ENCODE results near the gene SLAMF7. TPM values are rescaled to one million over a fixed set of nuclear protein-coding genes. Genes with fewer than 3 reads are reported as not detected.
"Not testable (repeated sequence)": the region's sequence is repeated elsewhere in the genome, so short reads cannot be mapped to it uniquely, and the experiment has no call there.

Gene SLAMF7
- total RNA-seq (not detected in 2 replicates), polyA plus RNA-seq (not detected in 2 replicates), polyA minus RNA-seq (not detected in 2 replicates), Bru-seq, nascent RNA (not detected), BruChase-seq, experiment 1, labeled RNA remaining after a 6-hour chase (not detected), BruChase-seq, experiment 2, labeled RNA remaining after a 2-hour chase (not detected)
- not detected in 2 replicates for polyA plus RNA-seq (2011; cell fraction: cytosol; rRNA removed)
- polyA plus RNA-seq (2011; cell fraction: nucleus; rRNA removed) = not detected in 2 replicates
- not detected in 2 replicates for polyA plus RNA-seq (2012)
- not detected for polyA minus RNA-seq (2011; cell fraction: cytosol; rRNA and poly(A)+ RNA removed)
- not detected in 2 replicates for polyA minus RNA-seq (2011; cell fraction: nucleus; rRNA and poly(A)+ RNA removed)
- long read RNA-seq = 0 reads

- no peak within 1 kb of the TSS for H3K4me2 ChIP-seq (ENCODE audit: insufficient read depth, low read length)
- CTCF ChIA-PET = interaction anchor here (0.7 to 1.4 kb wide), 3 partner anchors 9 to 96 kb away, joined by 3 to 5 read pairs (median 3); no protein-coding TSS in a partner anchor
- no peak within 1 kb of the TSS for H3K9ac ChIP-seq (replicated peaks; ENCODE audit: extremely low read depth, insufficient read depth, low read length)
- no peak for DNase-seq (ENCODE audit: low read depth, low spot score)
- dilution Hi-C loops (cut with MboI; ENCODE audit: extremely low pct_ligation_motif_present, low sequenced_read_pairs) = no loop called here
- no peaks in the 10 kb centered on the region for H3K9me3 ChIP-seq (replicated peaks; ENCODE audit: control insufficient read depth, insufficient read depth, low read length)
- no peak for FAIRE-seq
- no peaks in the 10 kb centered on the region for H4K20me1 ChIP-seq (replicated peaks; ENCODE audit: control insufficient read depth, extremely low read depth, insufficient read depth, low read length)
- no peak within 1 kb of the TSS for H3K4me3 ChIP-seq (replicated peaks in 1 of 3; ENCODE audit: insufficient read depth in 1 of 3, low read depth in 1 of 3, low read length in 3 of 3)
- peaks cover 0 to 2% of the 10 kb centered on the region in 2 experiments for H3K27me3 ChIP-seq (ENCODE audit: control insufficient read depth in 2 of 2, insufficient read depth in 2 of 2, low read length in 2 of 2)
- H3K4me1 ChIP-seq (ENCODE audit: control insufficient read depth, extremely low read depth, insufficient read depth, low read length) = no peaks in the 10 kb centered on the region
- POLR2A ChIA-PET = no interaction called here
- H3K36me3 ChIP-seq (ENCODE audit: control insufficient read depth in 2 of 2, extremely low read depth in 1 of 2, insufficient read depth in 2 of 2, low read length in 2 of 2) = no peaks in the 10 kb centered on the region
- no peak for TF ChIP-seq JUN (IDR thresholded peaks at IDR 0.05; ENCODE audit: borderline replicate concordance, insufficient read depth, insufficient read length, low read depth)
- TF ChIP-seq MYC (IDR thresholded peaks at IDR 0.05; ENCODE audit: low read depth, low read length) = no peak
- TF ChIP-seq MAX (IDR thresholded peaks at IDR 0.05; ENCODE audit: insufficient read depth, insufficient read length) = no peak
- no peak for TF ChIP-seq POLR2AphosphoS5 (IDR thresholded peaks at IDR 0.05; ENCODE audit: insufficient read depth, low read depth, low read length)
- H3K27ac ChIP-seq (ENCODE audit: insufficient read depth, low read depth, low read length) = no peak within 1 kb of the TSS
- no peak within 1 kb of the TSS for H2AFZ ChIP-seq (ENCODE audit: low read depth, low read length)
- no peaks in the 10 kb centered on the region for H3K9me1 ChIP-seq (replicated peaks; ENCODE audit: control insufficient read depth, extremely low read depth, insufficient read depth, low read length)
- BruUV-seq (replicated peaks) = no TSS peak
- no peaks in the 10 kb centered on the region for H3K79me2 ChIP-seq (ENCODE audit: control insufficient read depth, insufficient read depth, low read length)
- intact Hi-C loops (cut with micrococcal nuclease) = no loop called here
Measured at GRCh38 chr1:160739098-160739511, at the start of gene SLAMF7. Gene SLAMF7 (plus strand): TSS chr1:160739247. CDS start chr1:160739302, 55 bp downstream.

GRCh38 chr1:160692390-160692789, 46.7 kb upstream of the SLAMF7 start:
- H3K4me1 ChIP-seq (ENCODE audit: control insufficient read depth, extremely low read depth, insufficient read depth, low read length); H3K36me3 ChIP-seq (ENCODE audit: control insufficient read depth in 2 of 2, extremely low read depth in 1 of 2, insufficient read depth in 2 of 2, low read length in 2 of 2); POLR2A ChIA-PET; H3K9me3 ChIP-seq (replicated peaks; ENCODE audit: control insufficient read depth, insufficient read depth, low read length); H3K27me3 ChIP-seq (ENCODE audit: control insufficient read depth in 2 of 2, insufficient read depth in 2 of 2, low read length in 2 of 2); H3K79me2 ChIP-seq (ENCODE audit: control insufficient read depth, insufficient read depth, low read length); H3K9me1 ChIP-seq (replicated peaks; ENCODE audit: control insufficient read depth, extremely low read depth, insufficient read depth, low read length); intact Hi-C loops (cut with micrococcal nuclease); H4K20me1 ChIP-seq (replicated peaks; ENCODE audit: control insufficient read depth, extremely low read depth, insufficient read depth, low read length); H3K9ac ChIP-seq (replicated peaks; ENCODE audit: extremely low read depth, insufficient read depth, low read length); BruUV-seq (replicated peaks); dilution Hi-C loops (cut with MboI; ENCODE audit: extremely low pct_ligation_motif_present, low sequenced_read_pairs); H3K4me2 ChIP-seq (ENCODE audit: insufficient read depth, low read length); DNase-seq (ENCODE audit: low read depth, low spot score); FAIRE-seq; H3K4me3 ChIP-seq (replicated peaks in 1 of 3; ENCODE audit: insufficient read depth in 1 of 3, low read depth in 1 of 3, low read length in 3 of 3); H2AFZ ChIP-seq (ENCODE audit: low read depth, low read length); H3K27ac ChIP-seq (ENCODE audit: insufficient read depth, low read depth, low read length): not testable (repeated sequence)
- CTCF ChIA-PET = interaction anchor here (1.0 kb wide), 1 partner anchor 17 kb away, joined by 4 read pairs; no protein-coding TSS in a partner anchor

All from endothelial cell of umbilical vein (primary cell).